Measurements from ENCODE around the gene RAB31.

The RAB31 gene

GRCh38 chr18:9802175-9803062 is 94.3 kb downstream of the RAB31 start:
- DNase-seq, result no peak

- no peak for DNase-seq
Observed at GRCh38 chr18:9803063-9803697, 95.1 kb downstream of the RAB31 start.

GRCh38 chr18:9803698-9804516 is 95.8 kb downstream of the RAB31 start:
- no peak for DNase-seq

- DNase-seq, result no peak
Observed at GRCh38 chr18:9804517-9805104, 96.5 kb downstream of the RAB31 start.

- DNase-seq, result no peak
Observed at GRCh38 chr18:9806905-9807304, 98.8 kb downstream of the RAB31 start.

GRCh38 chr18:9808295-9809241 is 100.5 kb downstream of the RAB31 start:
- no peak for DNase-seq

- DNase-seq, result no peak
Observed at GRCh38 chr18:9809697-9810096, 101.6 kb downstream of the RAB31 start.

- DNase-seq, result no peak
Observed at GRCh38 chr18:9810299-9810698, 102.2 kb downstream of the RAB31 start.

- DNase-seq, result no peak
Observed at GRCh38 chr18:9810994-9811705, 103.0 kb downstream of the RAB31 start.

- DNase-seq, result no peak
Observed at GRCh38 chr18:9811978-9812377, 103.9 kb downstream of the RAB31 start.

- no peak for DNase-seq
Observed at GRCh38 chr18:9814431-9814830, 106.3 kb downstream of the RAB31 start.

GRCh38 chr18:9817286-9817685 is 109.2 kb downstream of the RAB31 start:
- no peak for DNase-seq

- DNase-seq, result no peak
Observed at GRCh38 chr18:9817725-9818422, 109.8 kb downstream of the RAB31 start.

- DNase-seq, result no peak
Observed at GRCh38 chr18:9818423-9818734, 110.3 kb downstream of the RAB31 start.

- no peak for DNase-seq
Observed at GRCh38 chr18:9820127-9820526, 112.0 kb downstream of the RAB31 start.

- DNase-seq, result no peak
Observed at GRCh38 chr18:9820719-9821118, 112.6 kb downstream of the RAB31 start.

- no peak for DNase-seq
Observed at GRCh38 chr18:9822587-9823185, 114.6 kb downstream of the RAB31 start.

- DNase-seq, result no peak
Observed at GRCh38 chr18:9823805-9824473, 115.8 kb downstream of the RAB31 start.

- DNase-seq, result no peak
Observed at GRCh38 chr18:9824474-9824832, 116.4 kb downstream of the RAB31 start.

GRCh38 chr18:9824952-9825371 is 116.9 kb downstream of the RAB31 start:
- no peak for DNase-seq
